GM12874 (cell line): ENCODE data around the gene DESI1.

ENCODE experiments used
- TF ChIP-seq, protein P1 (sequence below): IDR thresholded peaks from 2 replicates; pipeline ENCODE4 v1.5.1; 2011; ENCODE audit warnings: low read depth, mild to moderate bottlenecking, control low read depth, low read length, moderate library complexity; ENCODE audit not compliant: insufficient read depth

The DESI1 gene

DNA sequence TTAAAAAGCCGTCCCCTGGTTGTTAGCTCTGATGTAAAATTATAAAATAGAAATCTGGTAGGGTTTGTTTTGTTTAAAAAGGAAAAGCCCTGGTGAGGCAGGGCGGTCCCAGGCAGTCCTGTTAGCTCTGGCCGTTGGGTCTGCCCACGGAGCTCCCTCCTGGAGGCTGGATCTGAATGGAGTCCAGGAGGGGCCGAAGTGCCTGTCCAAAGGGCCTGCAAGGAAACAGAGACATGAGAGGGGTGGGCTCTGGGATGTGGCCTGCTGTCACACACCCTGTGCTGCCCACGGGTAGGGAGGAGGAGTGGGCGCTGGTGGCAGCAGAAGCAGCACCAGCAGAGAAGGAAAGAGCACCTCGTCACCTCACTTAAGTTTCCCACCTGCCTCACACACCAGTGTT, 19.9 kb downstream of the DESI1 start:
- TF ChIP-seq, protein P1, sequence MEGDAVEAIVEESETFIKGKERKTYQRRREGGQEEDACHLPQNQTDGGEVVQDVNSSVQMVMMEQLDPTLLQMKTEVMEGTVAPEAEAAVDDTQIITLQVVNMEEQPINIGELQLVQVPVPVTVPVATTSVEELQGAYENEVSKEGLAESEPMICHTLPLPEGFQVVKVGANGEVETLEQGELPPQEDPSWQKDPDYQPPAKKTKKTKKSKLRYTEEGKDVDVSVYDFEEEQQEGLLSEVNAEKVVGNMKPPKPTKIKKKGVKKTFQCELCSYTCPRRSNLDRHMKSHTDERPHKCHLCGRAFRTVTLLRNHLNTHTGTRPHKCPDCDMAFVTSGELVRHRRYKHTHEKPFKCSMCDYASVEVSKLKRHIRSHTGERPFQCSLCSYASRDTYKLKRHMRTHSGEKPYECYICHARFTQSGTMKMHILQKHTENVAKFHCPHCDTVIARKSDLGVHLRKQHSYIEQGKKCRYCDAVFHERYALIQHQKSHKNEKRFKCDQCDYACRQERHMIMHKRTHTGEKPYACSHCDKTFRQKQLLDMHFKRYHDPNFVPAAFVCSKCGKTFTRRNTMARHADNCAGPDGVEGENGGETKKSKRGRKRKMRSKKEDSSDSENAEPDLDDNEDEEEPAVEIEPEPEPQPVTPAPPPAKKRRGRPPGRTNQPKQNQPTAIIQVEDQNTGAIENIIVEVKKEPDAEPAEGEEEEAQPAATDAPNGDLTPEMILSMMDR = no peak

DNA sequence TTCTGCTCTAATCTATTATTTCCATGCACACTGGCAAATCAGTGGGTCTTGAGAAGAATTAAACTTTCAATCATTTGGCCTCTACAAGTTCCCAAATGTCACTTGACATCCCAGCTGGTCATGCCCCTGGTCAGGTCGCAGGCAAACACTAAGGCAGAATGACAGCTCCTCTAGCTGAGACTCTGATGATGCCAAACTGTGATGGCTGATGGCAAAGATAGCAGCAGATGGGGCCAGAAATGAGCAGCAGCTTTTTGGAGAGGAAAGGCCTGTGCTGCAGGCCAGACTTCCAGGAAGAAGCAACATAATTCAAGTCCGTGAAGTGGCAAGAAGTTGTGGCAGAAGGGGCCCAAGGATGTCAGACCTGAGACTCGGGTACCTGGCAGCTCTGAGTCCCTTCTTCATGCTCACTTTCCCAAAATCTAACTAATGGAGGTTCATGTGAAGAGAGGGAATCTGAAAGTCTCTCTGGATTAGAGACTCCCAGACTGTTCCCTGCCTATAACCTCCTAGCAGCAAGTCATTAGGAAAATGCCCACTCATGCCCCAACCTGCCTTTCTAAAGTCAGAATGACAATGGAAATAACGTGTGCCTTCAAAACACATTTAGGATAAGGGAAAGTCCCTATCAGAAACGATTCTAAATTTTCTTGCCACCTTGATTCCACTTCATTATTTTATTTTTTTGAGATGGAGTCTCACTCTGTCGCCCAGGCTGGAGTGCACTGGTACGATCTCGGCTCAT, 21.8 kb downstream of the DESI1 start:
- TF ChIP-seq, protein P1 = no peak

DNA sequence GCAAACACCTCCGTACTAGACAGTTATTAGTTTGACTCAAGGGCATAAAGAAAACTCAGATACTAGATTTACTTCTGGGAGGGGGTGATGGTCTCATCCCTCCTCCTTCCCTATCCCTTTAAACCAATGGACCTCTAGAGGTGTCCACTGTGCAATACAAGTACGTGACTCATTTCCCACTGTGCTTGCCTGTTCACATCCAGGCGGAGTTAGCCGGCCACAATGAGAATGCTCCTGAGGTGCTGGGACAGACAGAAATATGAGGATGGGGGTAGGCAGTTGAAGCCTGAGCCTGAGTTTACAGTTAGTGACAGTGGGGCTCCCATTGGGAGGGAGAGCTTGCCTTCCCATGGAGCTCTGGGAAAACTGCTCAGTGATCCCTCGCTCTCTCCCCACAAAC, 22.8 kb downstream of the DESI1 start:
- TF ChIP-seq, protein P1 = no peak

DNA sequence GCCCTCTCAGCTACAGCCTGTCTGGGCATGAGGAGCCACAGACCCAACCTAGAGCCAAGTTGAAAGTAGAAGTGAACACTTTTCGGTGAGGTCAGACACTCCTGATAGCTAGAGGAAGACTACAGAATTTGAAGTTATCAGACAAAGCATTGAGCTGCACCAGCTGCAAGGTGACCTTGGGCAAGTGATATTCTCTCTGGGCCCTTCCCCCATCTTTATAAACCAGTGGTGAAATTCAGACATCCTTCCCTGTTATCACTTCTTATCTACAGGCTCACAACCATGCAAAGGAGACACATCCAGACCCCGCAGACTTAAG, 23.2 kb downstream of the DESI1 start:
- TF ChIP-seq, protein P1 = no peak

DNA sequence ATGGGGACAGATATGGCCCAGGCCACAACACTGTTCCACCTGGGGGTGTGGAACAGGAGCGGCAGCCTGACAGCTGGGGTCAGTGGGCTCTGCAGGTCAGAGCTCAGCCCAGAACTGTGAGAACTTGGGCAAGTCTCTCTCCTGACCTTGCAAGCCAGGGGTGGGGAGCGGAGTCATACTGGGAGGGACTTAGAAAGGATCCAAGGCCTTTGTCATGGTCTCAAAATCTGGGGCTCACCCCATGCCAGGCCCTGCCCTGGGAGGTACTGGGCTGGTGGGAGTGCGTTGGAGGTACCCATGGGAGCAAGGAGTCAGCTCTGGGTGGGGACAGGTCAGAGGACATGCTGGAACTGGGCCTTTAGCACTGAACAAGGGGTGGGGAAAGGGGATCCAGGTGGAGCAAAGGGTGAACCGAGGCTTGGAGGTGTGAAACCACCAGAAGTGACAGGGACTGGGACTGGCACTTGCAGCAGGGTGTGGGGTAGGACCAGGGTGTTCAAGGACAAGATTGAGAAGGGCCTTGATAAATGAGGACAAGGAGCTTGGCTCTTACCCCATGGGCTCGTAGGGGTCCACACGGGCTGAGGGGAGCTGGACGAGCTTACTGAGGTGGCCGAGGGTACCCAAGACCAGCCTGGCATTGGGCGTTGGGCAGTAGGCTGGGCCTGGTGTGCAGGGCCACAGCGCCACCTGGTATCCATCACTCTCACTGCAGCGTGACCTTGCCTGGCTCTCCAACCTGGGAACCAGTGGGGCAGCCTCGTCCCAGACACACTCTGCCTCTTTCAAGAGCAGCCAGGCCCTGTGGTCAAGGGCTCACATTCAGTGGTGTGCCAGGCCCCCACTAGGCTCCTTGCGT, 23.8 kb downstream of the DESI1 start:
- TF ChIP-seq, protein P1 = peak; percentile 77

DNA sequence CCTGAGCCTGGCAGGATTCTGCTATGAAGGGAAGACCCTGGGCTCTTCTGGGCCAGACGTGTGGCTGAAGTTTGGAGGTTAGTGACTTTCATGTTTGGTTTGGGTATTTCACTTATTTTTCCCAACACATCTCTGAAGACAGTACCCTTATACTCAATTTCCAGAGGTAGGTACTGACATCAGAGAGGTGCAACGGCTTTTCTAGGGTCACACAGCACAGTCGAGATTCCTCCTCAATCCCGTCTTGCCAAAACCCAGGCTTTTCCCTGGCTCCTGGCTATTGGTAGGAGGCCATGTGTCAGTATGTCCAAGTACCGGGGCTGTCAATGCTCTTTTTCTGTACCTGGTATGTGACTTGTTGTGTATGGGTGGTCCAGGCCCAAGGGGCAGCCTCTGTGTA, 25.1 kb downstream of the DESI1 start:
- TF ChIP-seq, protein P1 = no peak

DNA sequence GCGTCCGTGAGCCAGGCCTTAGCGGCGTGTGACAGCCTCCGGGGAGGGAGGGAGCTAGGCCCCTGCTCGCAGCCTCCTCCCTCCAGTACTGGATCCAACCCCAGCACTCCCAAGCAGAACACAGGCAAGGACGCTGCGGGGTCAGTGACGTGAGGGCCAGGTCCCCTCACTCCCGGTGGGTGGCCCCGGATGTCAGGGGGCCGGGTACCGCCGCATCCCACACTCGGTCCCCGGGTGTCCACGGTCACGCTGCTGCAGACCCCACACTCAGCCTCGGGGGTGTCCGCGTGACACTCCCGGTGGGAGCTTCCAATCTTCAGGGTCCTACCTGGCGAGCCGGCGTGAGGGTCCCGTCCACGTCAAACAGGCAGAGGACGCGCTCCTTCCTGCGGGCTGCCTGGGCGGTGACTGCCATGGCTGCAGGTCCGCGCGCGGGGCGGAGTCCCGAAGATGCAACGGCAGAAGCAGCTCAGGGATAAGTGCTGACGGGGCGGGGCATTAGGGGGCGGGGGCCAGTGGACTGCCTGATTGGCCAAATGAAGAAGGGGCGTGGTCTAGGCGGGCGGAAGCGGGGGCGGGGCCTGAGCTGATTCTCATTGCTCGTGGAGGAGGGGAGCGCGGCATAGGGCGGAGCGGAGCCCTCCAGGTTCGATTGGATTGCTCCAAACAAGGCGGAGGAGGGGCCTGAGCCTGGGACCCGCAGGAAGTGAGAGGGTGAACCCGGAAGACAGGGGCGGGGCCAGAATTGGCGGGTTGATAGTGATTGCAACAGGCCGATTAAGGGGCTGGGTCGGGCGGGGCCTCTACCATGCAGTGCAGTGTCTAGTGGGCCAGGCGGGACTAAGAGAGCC, 31.2 kb downstream of the DESI1 start, which contains the start of gene PMM1:
TSS of gene PMM1 (minus strand) at position 450 of the 851 bp plus-strand sequence. CDS start at position 415, 35 bp downstream.
- TF ChIP-seq, protein P1 = no peak
